HEK293T (cell line): Measurements from ENCODE around the gene ALPI.

Source experiments
- ARNT ChIP-seq: fragments of 450-650 bp; IDR thresholded peaks from 2 replicates; pipeline ENCODE4 v1.6.1; 2017; ENCODE audit warnings: mild to moderate bottlenecking
- NFRKB ChIP-seq: fragments of 450-650 bp; IDR thresholded peaks from 2 replicates; pipeline ENCODE4 v1.6.1; 2016; ENCODE audit warnings: mild to moderate bottlenecking, moderate library complexity
- SP1 ChIP-seq: fragments of 450-650 bp; IDR thresholded peaks from 2 replicates; pipeline ENCODE4 v1.6.1; 2017

GRCh38 chr2:232485757-232486557 lies 30.0 kb downstream of the ALPI start:
- TF ChIP-seq SP1 (no peak), ARNT (no peak), NFRKB (no peak)
